Spleen (tissue), 13 donors: Measurements from ENCODE around the gene CHCT1. TPM values are rescaled to one million over a fixed set of nuclear protein-coding genes. Genes with fewer than 3 reads are reported as not detected.
A peak's percentile ranks its signal among the peaks of the same experiment; 100 is the strongest.
"Not testable (repeated sequence)": the region's sequence is repeated elsewhere in the genome, so short reads cannot be mapped to it uniquely, and the experiment has no call there.

Source experiments
- DNase-seq: peaks from one replicate; pipeline ENCODE4 v3.0.0-alpha.2; 2020
- H3K27ac ChIP-seq, 8 donors: fragments of 200-600 bp; sonication (generic) in 7 of 8; 1 replicate in 4 of 8; 2 replicates in 4 of 8; pipeline versions ENCODE4 v1.5.0 to v1.8.0; 2016 to 2021; ENCODE audit warnings: inconsistent platforms in 4 of 8, mild to moderate bottlenecking in 4 of 8, moderate library complexity in 1 of 8
- H3K27me3 ChIP-seq, 7 donors: fragments of 200-600 bp; sonication (generic) in 6 of 7; replicated peaks in 1 of 7; 1 replicate in 4 of 7; 2 replicates in 3 of 7; pipeline versions ENCODE4 v1.5.0 to v1.8.0; 2016 to 2021; ENCODE audit warnings: inconsistent platforms in 3 of 7, mild to moderate bottlenecking in 1 of 7
- H3K36me3 ChIP-seq, 6 donors: fragments of 200-600 bp; sonication (generic) in 5 of 6; 1 replicate in 4 of 6; 2 replicates in 2 of 6; pipeline versions ENCODE4 v1.5.0 to v1.8.0; 2016 to 2021; ENCODE audit warnings: inconsistent platforms in 2 of 6
- H3K4me1 ChIP-seq, 6 donors: fragments of 200-600 bp; sonication (generic) in 5 of 6; 1 replicate in 3 of 6; 2 replicates in 3 of 6; pipeline versions ENCODE4 v1.5.0 to v1.8.0; 2016 to 2021; ENCODE audit warnings: inconsistent platforms in 3 of 6
- H3K4me3 ChIP-seq, 8 donors: fragments of 200-600 bp; sonication (generic) in 7 of 8; 1 replicate in 4 of 8; 2 replicates in 4 of 8; pipeline versions ENCODE4 v1.5.0 to v1.8.0; 2016 to 2021; ENCODE audit warnings: inconsistent platforms in 4 of 8, mild to moderate bottlenecking in 4 of 8, moderate library complexity in 2 of 8
- H3K9me3 ChIP-seq, 8 donors: fragments of 200-600 bp; sonication (generic) in 7 of 8; 1 replicate in 4 of 8; 2 replicates in 4 of 8; pipeline versions ENCODE4 v1.5.0 to v1.8.0; 2016 to 2021; ENCODE audit warnings: inconsistent platforms in 4 of 8
- POLR2A ChIP-seq, 3 donors: fragments of 450-650 bp; IDR thresholded peaks; one replicate each; pipeline ENCODE4 v1.5.1; 2017; ENCODE audit warnings: antibody characterized with exemption in 3 of 3, mild to moderate bottlenecking in 1 of 3
- POLR2AphosphoS5 ChIP-seq, 3 donors: sonication (generic); formaldehyde crosslinking; IDR thresholded peaks; one replicate each; pipeline ENCODE4 v1.5.1; 2017; ENCODE audit warnings: antibody characterized with exemption in 3 of 3
- WGBS, 5 donors: extraction: QIAGEN DNeasy Blood & Tissue Kit in 3 of 5; methylation state at CpG; one replicate each; pipeline versions ENCODE4 v1.1.5 to v1.1.7; 2013 to 2018; 5-methylcytosine and 5-hydroxymethylcytosine counted together
- intact Hi-C: fragments of 100-400 bp; cut with DNase I; formaldehyde crosslinking; loops from one replicate; pipeline ENCODE4 v1.15.0; 2023; ENCODE audit warnings: low total_unique reads
- long read RNA-seq, 2 donors: transcript quantifications; one replicate each; lab custom pipeline, GENCODE V29; 2026
- polyA plus RNA-seq, 3 donors: library from polyadenylated mRNA; stranded (reverse); fragments of 200-250 nt; gene quantifications; one replicate each; pipeline ENCODE4 v1.2.1, GENCODE V29; 2013
- total RNA-seq, 7 donors: library from RNA; depleted of rRNA in 3 of 7; stranded (reverse); fragments of >200 nt in 3 of 7; fragmentation: NEBNext Ultra II Directional in 4 of 7; extraction: Animal tissue kit (Norgen Biotek cat#: 25700) in 4 of 7; gene quantifications; one replicate each; pipeline versions ENCODE4 v1.1.0 to v1.2.1, GENCODE V29; 2016 to 2021
- TF ChIP-seq, protein P1 (sequence below), 11 experiments: fragments of 200-600 bp in 7 of 11; fragments of 450-650 bp in 4 of 11; sonication (generic) in 4 of 11; IDR thresholded peaks in 8 of 11; conservative IDR thresholded peaks in 3 of 11; 1 replicate in 7 of 11; 2 replicates in 4 of 11; pipeline versions ENCODE4 v1.4.0 to v1.8.0; 2016 to 2021; ENCODE audit warnings: antibody characterized with exemption in 11 of 11, inconsistent platforms in 4 of 11, mild to moderate bottlenecking in 1 of 11
- donor health status: healthy with polysubstance abuse.
- donor health status: DM: no; HTN: no; CAD: no; lungs with moderate emphysema.
- donor health status: DM: no; HTN: no; CAD: no.
- donor health status: Bipolar disorder and iron deficiency.
- donor health status: healthy.
- donor health status: DM: no; HTN: no; CAD: no.
- donor health status: DM: yes; HTN: yes; CAD: no.

The CHCT1 gene
- total RNA-seq: under 1 TPM in 3 of 7 donors, not detected in 4; 0.38 to 0.52 (median 0.40) TPM
- polyA plus RNA-seq: under 1 TPM; 0.22 to 0.33 (median 0.32) TPM
- long read RNA-seq, donor 1: 0 reads
- long read RNA-seq, donor 2: 0 reads

DNA sequence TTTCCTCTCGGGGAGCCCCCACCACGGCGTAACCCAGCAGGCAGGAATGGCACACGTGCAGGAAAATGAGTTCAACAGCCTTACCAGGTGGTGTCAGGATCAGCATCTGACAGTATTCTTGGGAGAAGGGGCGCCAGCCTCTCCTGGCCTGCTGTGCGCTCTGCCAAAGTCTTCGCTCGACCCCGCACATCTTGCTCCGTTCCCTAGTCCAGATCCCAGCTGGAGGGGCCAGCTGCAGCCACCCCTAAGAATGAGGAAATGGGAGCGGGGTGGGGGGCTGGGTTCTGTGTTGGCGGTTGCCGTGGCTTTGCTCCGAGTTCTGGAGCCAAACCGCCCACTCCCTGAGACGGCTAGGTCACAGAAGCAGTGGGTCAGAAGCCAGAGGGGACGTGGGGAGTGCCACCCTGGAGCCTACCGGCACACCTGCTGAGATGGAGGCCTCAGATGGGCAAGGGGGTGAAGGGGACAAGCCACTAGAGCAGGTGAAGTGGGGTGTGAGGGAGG, at the start of gene CHCT1:
Gene CHCT1 (plus strand): TSS at position 328 of the 504 bp plus-strand sequence. CDS start 104 bp downstream, at position 432.
- Histone ChIP-seq H3K36me3 (no peaks in the 10 kb centered on the region), H3K9me3 (no peaks in the 10 kb centered on the region), H3K4me1 (peaks cover 3 to 21% (median 13%) of the 10 kb centered on the region in 6 donors), H3K27me3 (no peaks in the 10 kb centered on the region), H3K4me3 (peak within 1 kb of the TSS; percentile 42 to 66 (median 53)), H3K27ac (peak within 1 kb of the TSS in 7 of 8 donors; percentile 5 to 86 (median 54))
- intact Hi-C loops: no loop called here
- TF ChIP-seq, protein P1, sequence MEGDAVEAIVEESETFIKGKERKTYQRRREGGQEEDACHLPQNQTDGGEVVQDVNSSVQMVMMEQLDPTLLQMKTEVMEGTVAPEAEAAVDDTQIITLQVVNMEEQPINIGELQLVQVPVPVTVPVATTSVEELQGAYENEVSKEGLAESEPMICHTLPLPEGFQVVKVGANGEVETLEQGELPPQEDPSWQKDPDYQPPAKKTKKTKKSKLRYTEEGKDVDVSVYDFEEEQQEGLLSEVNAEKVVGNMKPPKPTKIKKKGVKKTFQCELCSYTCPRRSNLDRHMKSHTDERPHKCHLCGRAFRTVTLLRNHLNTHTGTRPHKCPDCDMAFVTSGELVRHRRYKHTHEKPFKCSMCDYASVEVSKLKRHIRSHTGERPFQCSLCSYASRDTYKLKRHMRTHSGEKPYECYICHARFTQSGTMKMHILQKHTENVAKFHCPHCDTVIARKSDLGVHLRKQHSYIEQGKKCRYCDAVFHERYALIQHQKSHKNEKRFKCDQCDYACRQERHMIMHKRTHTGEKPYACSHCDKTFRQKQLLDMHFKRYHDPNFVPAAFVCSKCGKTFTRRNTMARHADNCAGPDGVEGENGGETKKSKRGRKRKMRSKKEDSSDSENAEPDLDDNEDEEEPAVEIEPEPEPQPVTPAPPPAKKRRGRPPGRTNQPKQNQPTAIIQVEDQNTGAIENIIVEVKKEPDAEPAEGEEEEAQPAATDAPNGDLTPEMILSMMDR (IDR thresholded peaks at IDR 0.05 in 8 of 11, conservative IDR thresholded peaks at IDR 0.05 in 3 of 11): no peak
- TF ChIP-seq POLR2AphosphoS5 (IDR thresholded peaks at IDR 0.05) (no peak), POLR2A (IDR thresholded peaks at IDR 0.05) (no peak)
- no peak for DNase-seq
- 64 to 70% (median 69%) methylated on average over 7 to 18 of the region's 18 CpGs for whole genome bisulfite sequencing, 5 donors

GRCh38 chr17:60372790-60373483, 49.4 kb upstream of the CHCT1 start:
- H3K27me3 ChIP-seq: no peaks in the 10 kb centered on the region
- DNase-seq: no peak
- peaks cover 0 to 27% (median 0%) of the 10 kb centered on the region in 6 donors for H3K36me3 ChIP-seq
- no peak overlapping the region for H3K4me3 ChIP-seq
- no peaks in the 10 kb centered on the region for H3K9me3 ChIP-seq
- peak overlapping the region in 6 of 8 donors; percentile 69 to 86 (median 76) for H3K27ac ChIP-seq
- peaks cover 0 to 44% (median 24%) of the 10 kb centered on the region in 6 donors for H3K4me1 ChIP-seq
- TF ChIP-seq, protein P1 (IDR thresholded peaks at IDR 0.05 in 8 of 11, conservative IDR thresholded peaks at IDR 0.05 in 3 of 11): no peak
- no peak for TF ChIP-seq POLR2A (IDR thresholded peaks at IDR 0.05)
- no peak for TF ChIP-seq POLR2AphosphoS5 (IDR thresholded peaks at IDR 0.05)
- 88 to 96% (median 90%) methylated on average over 6 of the region's 6 CpGs for WGBS, 5 donors
- intact Hi-C loops: no loop called here

GRCh38 chr17:60378187-60378586, 44.1 kb upstream of the CHCT1 start:
- Histone ChIP-seq H3K36me3 (peaks cover 0 to 34% (median 0%) of the 10 kb centered on the region in 6 donors), H3K4me1 (peaks cover 0 to 30% (median 5%) of the 10 kb centered on the region in 6 donors)
- 92 to 94% (median 93%) methylated on average over 1 of the region's 1 CpG for WGBS, 5 donors
- H3K27ac ChIP-seq, DNase-seq, H3K9me3 ChIP-seq, H3K4me3 ChIP-seq, H3K27me3 ChIP-seq, intact Hi-C loops: not testable (repeated sequence)

GRCh38 chr17:60379461-60379860, 42.8 kb upstream of the CHCT1 start:
- intact Hi-C loops, H3K9me3 ChIP-seq, H3K27me3 ChIP-seq, DNase-seq, H3K4me3 ChIP-seq, H3K27ac ChIP-seq: not testable (repeated sequence)
- 77 to 86% (median 83%) methylated on average over 2 to 3 of the region's 3 CpGs for WGBS, 5 donors
- Histone ChIP-seq H3K36me3 (peaks cover 0 to 30% (median 0%) of the 10 kb centered on the region in 6 donors), H3K4me1 (peaks cover 6 to 39% (median 13%) of the 10 kb centered on the region in 6 donors)

DNA sequence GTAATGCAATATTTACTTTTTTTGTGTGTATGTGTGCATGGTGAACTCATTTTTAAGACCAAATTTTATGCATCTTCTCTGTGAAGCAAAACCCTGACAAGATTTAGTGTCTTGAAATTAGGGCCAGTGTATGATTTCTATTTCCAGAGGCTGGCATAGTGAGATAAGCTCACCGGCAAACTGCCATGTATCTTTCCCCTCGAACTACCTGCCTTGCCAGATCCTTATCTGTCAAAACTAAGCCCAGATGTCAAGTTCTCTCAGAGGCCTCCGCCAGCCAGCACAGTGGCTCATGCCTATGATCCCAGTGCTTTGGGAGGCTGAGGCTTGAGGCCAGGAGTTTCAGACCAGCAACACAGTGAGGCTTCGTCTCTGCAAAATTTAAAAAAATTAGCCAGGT, 40.3 kb upstream of the CHCT1 start:
- no peaks in the 10 kb centered on the region for H3K27me3 ChIP-seq
- TF ChIP-seq POLR2A (IDR thresholded peaks at IDR 0.05): no peak
- no peak for TF ChIP-seq POLR2AphosphoS5 (IDR thresholded peaks at IDR 0.05)
- TF ChIP-seq, protein P1 (IDR thresholded peaks at IDR 0.05 in 8 of 11, conservative IDR thresholded peaks at IDR 0.05 in 3 of 11): no peak
- no peak overlapping the region for H3K4me3 ChIP-seq
- H3K9me3 ChIP-seq: no peaks in the 10 kb centered on the region
- peaks cover 0 to 9% (median 0%) of the 10 kb centered on the region in 6 donors for H3K36me3 ChIP-seq
- DNase-seq: no peak
- intact Hi-C loops: no loop called here
- H3K27ac ChIP-seq: no peak overlapping the region
- H3K4me1 ChIP-seq: peaks cover 11 to 64% (median 34%) of the 10 kb centered on the region in 6 donors
- WGBS, 5 donors: 71 to 87% (median 81%) methylated on average over 4 of the region's 4 CpGs
